GM12878 (cell line): ENCODE results near the gene HIRA. TPM values are rescaled to one million over a fixed set of nuclear protein-coding genes. Genes with fewer than 3 reads are reported as not detected.
A peak's percentile ranks its signal among the peaks of the same experiment; 100 is the strongest.

Experiments
- BCL3 ChIP-seq: IDR thresholded peaks from 2 replicates; pipeline ENCODE4 v1.6.1; 2011; ENCODE audit warnings: borderline replicate concordance, low read depth, mild to moderate bottlenecking, moderate library complexity, low read length; ENCODE audit not compliant: insufficient read depth, poor library complexity, severe bottlenecking
- BCLAF1 ChIP-seq: fragments of 450-650 bp; IDR thresholded peaks from 2 replicates; pipeline ENCODE4 v1.6.1; 2017; ENCODE audit warnings: antibody characterized with exemption, mild to moderate bottlenecking, moderate library complexity
- CBX5 ChIP-seq: sonication (generic); IDR thresholded peaks from 2 replicates; pipeline ENCODE4 v1.6.1; 2016; ENCODE audit warnings: low read depth, moderate library complexity, mild to moderate bottlenecking, inconsistent platforms
- FOXK2 ChIP-seq: fragments of 450-650 bp; IDR thresholded peaks from 2 replicates; pipeline ENCODE4 v1.6.1; 2017; ENCODE audit warnings: mild to moderate bottlenecking, moderate library complexity
- IRF3 ChIP-seq: fragments of 450-650 bp; IDR thresholded peaks from 2 replicates; pipeline ENCODE4 v1.6.1; 2014; ENCODE audit warnings: mild to moderate bottlenecking
- MLLT1 ChIP-seq: fragments of 450-650 bp; IDR thresholded peaks from 2 replicates; pipeline ENCODE4 v1.6.1; 2016; ENCODE audit warnings: mild to moderate bottlenecking
- MXI1 ChIP-seq: fragments of 150-350 bp; IDR thresholded peaks from 2 replicates; pipeline ENCODE4 v1.6.1; 2011; ENCODE audit warnings: low read depth, mild to moderate bottlenecking, inconsistent platforms, low read length, improper control_type of control experiment
- MYB ChIP-seq: fragments of 150-350 bp; IDR thresholded peaks from 2 replicates; pipeline ENCODE4 v1.6.1; 2014; ENCODE audit warnings: mild to moderate bottlenecking, low read depth, low read length, borderline replicate concordance
- NFYB ChIP-seq: IDR thresholded peaks from 2 replicates; pipeline ENCODE4 v1.6.1; 2011; ENCODE audit warnings: low read depth, mild to moderate bottlenecking, low read length, improper control_type of control experiment, moderate library complexity; ENCODE audit not compliant: insufficient read depth
- NRF1 ChIP-seq: conservative IDR thresholded peaks from 2 replicates; pipeline ENCODE4 v1.6.1; 2011; ENCODE audit warnings: mild to moderate bottlenecking, low read depth, low read length, improper control_type of control experiment
- RCOR1 ChIP-seq: conservative IDR thresholded peaks from 2 replicates; pipeline ENCODE4 v1.6.1; 2012; ENCODE audit warnings: low read depth, low read length, improper control_type of control experiment
- REST ChIP-seq: IDR thresholded peaks from 2 replicates; pipeline ENCODE4 v1.6.1; 2012; ENCODE audit warnings: mild to moderate bottlenecking, low read depth, low read length
- ZBTB33 ChIP-seq: fragments of 450-650 bp; IDR thresholded peaks from 2 replicates; pipeline ENCODE4 v1.6.1; 2017; ENCODE audit warnings: mild to moderate bottlenecking
- polyA plus RNA-seq, 11 experiments: library from polyadenylated mRNA; depleted of rRNA in 4 of 11; unstranded in 6 of 11; stranded (reverse) in 5 of 11; fragments of >200 nt; fragmentation: Nextera tagmentation in 4 of 11; fragmentation: Illumina TruSeq in 1 of 11; extraction: Ambion mirVana in 4 of 11; extraction: Trizol in 1 of 11; gene quantifications; 1 replicate in 1 of 11; 2 replicates in 10 of 11; pipeline versions ENCODE4 v1.2.1 to v1.2.3, GENCODE V29; 2011 to 2016; ENCODE audit warnings: inconsistent platforms in 2 of 11, missing spikeins in 2 of 11, low read depth in 1 of 11
- total RNA-seq, 4 experiments: library from RNA; depleted of rRNA in 3 of 4; stranded (reverse); fragments of >200 nt in 3 of 4; fragmentation: Illumina TruSeq in 1 of 4; extraction: Trizol in 1 of 4; gene quantifications; 2 replicates each; pipeline versions ENCODE4 v1.2.1 to v1.2.3, GENCODE V29; 2013 to 2021

The HIRA gene
- total and polyA plus RNA-seq, 10 of the 15 experiments (the other 5 are each of a cell fraction or from before 2014, with no cell fraction given) = 0.34 to 32.7 (median 14.5) TPM

- TF ChIP-seq BCLAF1 (no peak), RCOR1 (no peak), MYB (no peak), ZBTB33 (no peak), NFYB (peak; percentile 95), REST (no peak), IRF3 (peak; percentile 45; the same call in 1 of the 2 replicates), BCL3 (no peak), CBX5 (no peak), NRF1 (no peak), FOXK2 (no peak), MXI1 (peak; percentile 96), MLLT1 (peak; percentile 78)
These were observed 48.0 kb upstream of the HIRA start, which contains the start of gene CDC45 (continued) for GRCh38 chr22:19479355-19480172.
